Esophagus muscularis mucosa (tissue), 4 donors: Measurements from ENCODE around the gene SPECC1.

Source experiments
- CTCF ChIP-seq, 3 experiments: fragments of 200-600 bp in 2 of 3; fragments of 450-650 bp in 1 of 3; sonication (generic) in 2 of 3; IDR thresholded peaks; one replicate each; pipeline ENCODE4 v1.5.1; 2017 to 2019; ENCODE audit warnings: antibody characterized with exemption in 3 of 3, mild to moderate bottlenecking in 2 of 3, moderate library complexity in 1 of 3
- EP300 ChIP-seq: sonication (generic); formaldehyde crosslinking; IDR thresholded peaks from one replicate; pipeline ENCODE4 v1.6.1; 2017; ENCODE audit warnings: antibody characterized with exemption
- POLR2A ChIP-seq: fragments of 450-650 bp; IDR thresholded peaks from one replicate; pipeline ENCODE4 v1.6.1; 2017; ENCODE audit warnings: antibody characterized with exemption, moderate library complexity, mild to moderate bottlenecking, low read depth
- POLR2AphosphoS5 ChIP-seq, 2 donors: sonication (generic); formaldehyde crosslinking; IDR thresholded peaks; one replicate each; pipeline ENCODE4 v1.6.1; 2017; ENCODE audit warnings: antibody characterized with exemption in 2 of 2

GRCh38 chr17:20127360-20128035 is 118.3 kb downstream of the SPECC1 start:
- TF ChIP-seq CTCF (IDR thresholded peaks at IDR 0.05) = no peak
- TF ChIP-seq POLR2A = no peak
- no peak for TF ChIP-seq POLR2AphosphoS5 (IDR thresholded peaks at IDR 0.05)
- TF ChIP-seq EP300 = no peak
